GM10847 (cell line): ENCODE measurements around the gene ACKR4.

Experiments
- POLR2A ChIP-seq: IDR thresholded peaks from 2 replicates; pipeline ENCODE4 v1.6.1; 2011; ENCODE audit not compliant: insufficient read length; ENCODE audit errors: extremely low read depth

Gene ACKR4

GRCh38 chr3:132573797-132574211, 23.3 kb upstream of the ACKR4 start:
- TF ChIP-seq POLR2A = no peak

DNA sequence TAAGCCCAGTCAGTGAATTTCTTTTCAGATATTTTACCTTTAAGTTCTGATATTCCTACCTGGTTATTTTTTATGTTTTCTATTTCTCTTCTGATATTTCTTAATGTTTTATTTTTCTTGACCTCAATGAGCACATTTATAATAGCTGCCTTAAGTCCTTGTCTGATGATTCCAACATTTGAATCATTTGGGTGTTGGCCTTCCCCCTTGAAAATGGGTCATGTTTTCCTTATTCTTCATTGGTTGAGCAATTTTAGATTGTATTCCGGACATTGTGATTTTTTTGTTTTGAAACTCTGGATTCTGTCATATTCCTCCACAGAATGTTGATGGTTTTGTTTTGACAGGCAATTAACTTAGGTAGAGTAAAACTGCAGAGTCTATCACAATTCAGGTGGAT, 9.7 kb upstream of the ACKR4 start:
- no peak for TF ChIP-seq POLR2A

DNA sequence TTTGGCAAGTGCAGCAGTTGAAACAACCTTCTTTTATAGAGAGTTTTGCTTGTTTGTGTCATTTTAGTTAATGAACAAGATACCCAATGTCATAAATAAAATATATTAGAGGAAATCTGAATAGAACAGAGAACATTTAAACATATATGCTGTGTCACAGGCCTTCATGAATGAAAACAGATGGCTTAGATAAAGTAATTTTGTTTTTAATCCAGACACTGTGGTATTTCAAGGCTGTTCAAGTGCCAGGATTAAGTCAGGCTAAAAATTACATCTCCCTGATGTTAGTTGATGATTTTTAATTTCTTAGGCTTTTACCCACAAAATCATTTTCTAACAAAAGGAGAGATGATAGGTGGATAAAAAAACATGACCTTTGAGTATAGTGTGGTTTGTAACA, 4.9 kb upstream of the ACKR4 start:
- no peak for TF ChIP-seq POLR2A

GRCh38 chr3:132593241-132593946, 3.7 kb upstream of the ACKR4 start:
- no peak for TF ChIP-seq POLR2A

DNA sequence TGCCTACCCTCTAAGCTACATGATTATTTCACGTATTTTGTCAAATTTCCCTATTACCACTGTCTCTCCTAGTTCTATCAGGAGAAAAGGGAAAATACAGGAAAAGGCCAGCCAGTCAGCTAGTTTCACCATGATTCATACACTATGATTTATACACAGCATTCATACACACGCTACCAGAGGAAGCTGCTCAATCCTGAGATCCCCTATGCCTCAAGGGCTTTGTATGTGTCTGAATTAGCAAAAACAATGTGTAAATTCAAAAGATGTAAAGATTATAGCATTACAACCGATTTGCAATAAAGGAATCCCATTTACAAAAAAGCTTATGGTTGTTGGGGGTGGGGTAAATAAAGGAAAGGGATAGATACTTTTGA, 3.1 kb upstream of the ACKR4 start:
- TF ChIP-seq POLR2A = no peak

GRCh38 chr3:132594498-132594897, 2.6 kb upstream of the ACKR4 start:
- no peak for TF ChIP-seq POLR2A

DNA sequence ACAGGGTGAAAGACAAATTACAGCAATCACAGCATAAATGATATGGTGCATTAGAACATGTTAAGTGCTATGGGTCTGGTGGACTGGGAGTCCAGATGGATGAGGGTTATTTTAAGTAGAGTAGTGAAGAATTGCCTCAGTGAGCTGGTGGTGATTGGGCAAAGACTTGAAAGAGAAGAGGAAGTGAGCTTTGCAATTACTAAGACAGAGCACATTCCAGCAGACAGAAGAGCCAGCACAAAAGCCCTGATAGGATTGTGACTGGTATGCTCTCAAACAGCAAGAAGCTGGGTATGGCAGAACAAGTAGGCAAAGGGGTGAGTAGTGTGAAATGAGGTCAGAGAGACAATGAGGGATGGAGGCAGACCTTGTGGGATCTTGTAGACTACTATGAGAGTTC, 2.1 kb upstream of the ACKR4 start:
- no peak for TF ChIP-seq POLR2A

GRCh38 chr3:132596326-132596725, 744 bp upstream of the ACKR4 start:
- TF ChIP-seq POLR2A = no peak

GRCh38 chr3:132597660-132598059, 590 bp downstream of the ACKR4 start:
- no peak for TF ChIP-seq POLR2A

DNA sequence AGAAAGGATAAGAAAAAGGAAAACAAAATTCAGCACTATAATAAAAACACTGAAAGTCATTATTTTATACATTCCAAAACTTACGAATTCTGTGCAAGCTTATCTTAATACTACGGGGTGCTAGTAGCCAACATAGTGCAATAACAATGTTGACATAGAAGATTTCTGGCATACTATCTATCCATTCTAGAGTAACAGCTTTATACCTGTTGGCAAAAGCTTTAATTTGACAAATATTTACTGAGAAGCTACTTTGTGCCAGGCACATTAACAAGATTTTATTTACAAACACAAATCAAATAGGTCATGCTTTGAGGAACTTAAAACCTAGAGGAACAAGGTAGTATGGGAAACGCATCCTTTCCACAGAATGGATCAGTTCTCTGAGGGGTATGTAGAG, 1.1 kb downstream of the ACKR4 start:
- TF ChIP-seq POLR2A = no peak

DNA sequence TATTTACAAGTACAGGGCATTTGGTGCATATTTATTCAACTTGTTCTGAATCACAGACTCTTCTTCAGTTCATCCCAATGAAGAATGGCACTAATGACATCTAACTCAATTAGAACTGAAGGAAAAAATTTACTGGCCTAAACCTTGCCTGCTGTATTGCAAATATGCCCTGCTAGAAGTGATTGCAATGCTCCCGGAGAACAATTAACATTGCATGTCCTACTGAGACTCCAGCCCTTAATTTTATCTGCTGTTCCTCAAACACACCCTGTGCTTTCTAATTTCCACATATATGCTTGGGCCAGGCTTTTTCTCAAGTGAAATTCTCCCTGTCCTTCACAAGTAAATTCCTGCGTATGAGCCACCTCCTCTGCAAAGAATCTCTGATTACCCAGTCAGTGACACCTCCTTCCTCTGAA, 8.3 kb downstream of the ACKR4 start:
- TF ChIP-seq POLR2A = no peak

- no peak for TF ChIP-seq POLR2A
These were observed 9.0 kb downstream of the ACKR4 start for GRCh38 chr3:132606085-132606484.

GRCh38 chr3:132615881-132616280, 18.8 kb downstream of the ACKR4 start:
- TF ChIP-seq POLR2A = no peak

- no peak for TF ChIP-seq POLR2A
These were observed 19.7 kb downstream of the ACKR4 start for GRCh38 chr3:132616780-132617179.

DNA sequence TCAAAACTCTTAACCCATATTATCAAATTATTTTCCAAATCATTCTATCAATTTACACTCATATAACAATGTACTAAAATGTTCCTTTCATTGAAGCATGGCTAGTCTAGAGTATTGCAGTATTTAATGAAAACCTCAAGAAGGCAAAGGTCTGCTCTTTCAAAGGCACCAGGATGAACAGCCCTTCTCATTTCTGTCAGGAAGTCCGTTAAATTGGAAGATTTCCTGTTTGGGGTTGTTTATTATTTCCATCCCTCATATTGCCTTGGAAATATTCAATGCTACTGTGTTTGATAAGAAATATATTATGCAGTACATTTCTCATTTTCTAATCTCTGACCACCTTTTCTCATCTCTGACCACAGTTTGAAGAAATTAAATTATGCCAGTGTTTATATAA, 25.1 kb downstream of the ACKR4 start:
- no peak for TF ChIP-seq POLR2A

GRCh38 chr3:132622761-132623160, 25.7 kb downstream of the ACKR4 start:
- TF ChIP-seq POLR2A = no peak

- TF ChIP-seq POLR2A = no peak
These were observed 26.6 kb downstream of the ACKR4 start for GRCh38 chr3:132623646-132624045.
